Right cardiac atrium (tissue), 5 donors: Measurements from ENCODE around the gene LYZL2. TPM values are rescaled to one million over a fixed set of nuclear protein-coding genes. Genes with fewer than 3 reads are reported as not detected.
"Not testable (repeated sequence)": the region's sequence is repeated elsewhere in the genome, so short reads cannot be mapped to it uniquely, and the experiment has no call there.

Source experiments
- ATAC-seq, 2 donors: fragments of 200-7000 bp; cut with Tn5 transposase; one replicate each; pipeline versions ENCODE4 v1.8.0 to v1.9.1; 2020; ENCODE audit warnings: moderate library complexity in 2 of 2, mild to moderate bottlenecking in 1 of 2
- DNase-seq, 3 donors: peaks; one replicate each; pipeline ENCODE4 v3.0.0-alpha.2; 2020
- H3K27ac ChIP-seq: one replicate; pipeline ENCODE4 v1.5.1; 2013; ENCODE audit warnings: mild to moderate bottlenecking, low read length, control low read depth, moderate library complexity
- H3K27me3 ChIP-seq: one replicate; pipeline ENCODE4 v1.6.1; 2013; ENCODE audit not compliant: control insufficient read depth, insufficient read depth
- H3K4me1 ChIP-seq: one replicate; pipeline ENCODE4 v1.6.1; 2013; ENCODE audit warnings: low read length; ENCODE audit not compliant: control insufficient read depth, insufficient read depth
- H3K4me3 ChIP-seq: one replicate; pipeline ENCODE4 v1.5.1; 2013; ENCODE audit warnings: low read length, control low read depth
- H3K9me3 ChIP-seq: one replicate; pipeline ENCODE4 v1.6.1; 2013; ENCODE audit warnings: low read length; ENCODE audit not compliant: control insufficient read depth
- WGBS: extraction: QIAGEN DNeasy Blood & Tissue Kit; methylation state at CpG from one replicate; pipeline ENCODE4 v1.1.7; 2013; 5-methylcytosine and 5-hydroxymethylcytosine counted together
- intact Hi-C, 4 donors: fragments of 100-400 bp; cut with DNase I; formaldehyde crosslinking; loops; one replicate each; pipeline versions ENCODE4 v1.11.0 to v1.14.0; 2022 to 2023
- polyA plus RNA-seq: library from polyadenylated mRNA; stranded (reverse); fragments of 200-250 nt; gene quantifications from one replicate; pipeline ENCODE4 v1.2.3, GENCODE V29; 2013
- total RNA-seq, 4 donors: library from RNA; stranded (reverse); fragmentation: NEBNext Ultra II Directional; extraction: Animal tissue kit (Norgen Biotek cat#: 25700); gene quantifications; one replicate each; pipeline ENCODE4 v1.2.1, GENCODE V29; 2021
- donor health status: healthy with polysubstance abuse.
- donor health status: DM: no; HTN: yes; CAD: no.
- donor health status: DM: no; HTN: no; CAD: no.
- donor health status: DM: no; HTN: yes; CAD: no; lungs with severe emphysema.
- donor health status: DM: yes; HTN: yes; CAD: no.

Gene LYZL2
- total and polyA plus RNA-seq, 5 donors, result not detected

GRCh38 chr10:30637881-30638467 lies 8.4 kb upstream of the LYZL2 start:
- H3K27ac ChIP-seq, result no peak overlapping the region
- H3K4me3 ChIP-seq, result no peak overlapping the region
- WGBS, result 91% methylated on average over 4 of the region's 4 CpGs
- DNase-seq (no peak), ATAC-seq (no peak)
- peaks cover 4% of the 10 kb centered on the region for H3K4me1 ChIP-seq
- H3K27me3 ChIP-seq, result no peaks in the 10 kb centered on the region
- intact Hi-C loops, result no loop called here
- no peaks in the 10 kb centered on the region for H3K9me3 ChIP-seq

GRCh38 chr10:30631188-30631587 lies 1.6 kb upstream of the LYZL2 start:
- Histone ChIP-seq H3K27ac (no peak overlapping the region), H3K4me3 (no peak overlapping the region), H3K4me1 (no peaks in the 10 kb centered on the region), H3K9me3 (no peaks in the 10 kb centered on the region), H3K27me3 (no peaks in the 10 kb centered on the region)
- intact Hi-C loops, result no loop called here
- ATAC-seq (no peak), DNase-seq (no peak)
- 91% methylated on average over 4 of the region's 4 CpGs for WGBS

GRCh38 chr10:30630571-30630970 lies 1.0 kb upstream of the LYZL2 start:
- WGBS, result 80% methylated on average over 2 of the region's 2 CpGs

GRCh38 chr10:30628576-30628975 lies 977 bp downstream of the LYZL2 start:
- not testable (repeated sequence) for DNase-seq, H3K9me3 ChIP-seq, H3K4me1 ChIP-seq, ATAC-seq, H3K27ac ChIP-seq, H3K4me3 ChIP-seq, H3K27me3 ChIP-seq
- WGBS, result 92% methylated on average over 7 of the region's 7 CpGs
- intact Hi-C loops, result loop anchor here in 1 of 4 donors (10.0 kb wide), 1 partner anchor 1334 kb away; no protein-coding TSS in a partner anchor

More at GRCh38 chr10:30630571-30630970, 1.0 kb upstream of the LYZL2 start:
- Histone ChIP-seq H3K27me3 (no peaks in the 10 kb centered on the region), H3K4me1 (no peaks in the 10 kb centered on the region), H3K27ac (no peak overlapping the region), H3K9me3 (no peaks in the 10 kb centered on the region), H3K4me3 (no peak overlapping the region)
- DNase-seq, result no peak
- intact Hi-C loops, result no loop called here
- ATAC-seq, result no peak

GRCh38 chr10:30626837-30627236 lies 2.7 kb downstream of the LYZL2 start:
- H3K9me3 ChIP-seq, H3K27me3 ChIP-seq, H3K4me3 ChIP-seq, ATAC-seq, DNase-seq, H3K4me1 ChIP-seq, H3K27ac ChIP-seq: not testable (repeated sequence)
- 83% methylated on average over 9 of the region's 11 CpGs for WGBS
- intact Hi-C loops, result loop anchor here in 1 of 4 donors (10.0 kb wide), 1 partner anchor 1332 kb away; no protein-coding TSS in a partner anchor

- H3K4me1 ChIP-seq, ATAC-seq, H3K27ac ChIP-seq, H3K27me3 ChIP-seq, DNase-seq, H3K9me3 ChIP-seq, H3K4me3 ChIP-seq: not testable (repeated sequence)
- WGBS, result 93% methylated on average over 7 of the region's 7 CpGs
- intact Hi-C loops, result loop anchor here in 1 of 4 donors (10.0 kb wide), 1 partner anchor 1331 kb away; no protein-coding TSS in a partner anchor
Observed at GRCh38 chr10:30626196-30626595, 3.4 kb downstream of the LYZL2 start.

- WGBS, result 90% methylated on average over 3 of the region's 3 CpGs
- intact Hi-C loops, result loop anchor here in 1 of 4 donors (10.0 kb wide), 1 partner anchor 1330 kb away; no protein-coding TSS in a partner anchor
Observed at GRCh38 chr10:30625080-30625479, 4.5 kb downstream of the LYZL2 start.

GRCh38 chr10:30619966-30620365 lies 9.6 kb downstream of the LYZL2 start:
- 90% methylated on average over 5 of the region's 5 CpGs for WGBS
- H3K27me3 ChIP-seq, result no peaks in the 10 kb centered on the region
- DNase-seq, result no peak

More at GRCh38 chr10:30625080-30625479, 4.5 kb downstream of the LYZL2 start:
- ATAC-seq (no peak), DNase-seq (no peak)
- H3K27me3 ChIP-seq, result no peaks in the 10 kb centered on the region
- no peaks in the 10 kb centered on the region for H3K9me3 ChIP-seq
- no peak overlapping the region for H3K4me3 ChIP-seq
- no peak overlapping the region for H3K27ac ChIP-seq
- no peaks in the 10 kb centered on the region for H3K4me1 ChIP-seq

GRCh38 chr10:30617070-30617469 lies 12.5 kb downstream of the LYZL2 start:
- ATAC-seq (no peak), DNase-seq (no peak)
- no peaks in the 10 kb centered on the region for H3K9me3 ChIP-seq
- H3K27ac ChIP-seq, result no peak overlapping the region
- WGBS, result 92% methylated on average over 7 of the region's 7 CpGs
- intact Hi-C loops, result no loop called here
- H3K27me3 ChIP-seq, result no peaks in the 10 kb centered on the region
- H3K4me3 ChIP-seq, result no peak overlapping the region
- no peaks in the 10 kb centered on the region for H3K4me1 ChIP-seq

More at GRCh38 chr10:30619966-30620365, 9.6 kb downstream of the LYZL2 start:
- H3K9me3 ChIP-seq, result no peaks in the 10 kb centered on the region
- no peaks in the 10 kb centered on the region for H3K4me1 ChIP-seq
- intact Hi-C loops, result loop anchor here in 1 of 4 donors (10.0 kb wide), 1 partner anchor 1325 kb away; no protein-coding TSS in a partner anchor
- H3K27ac ChIP-seq, result no peak overlapping the region
- no peak overlapping the region for H3K4me3 ChIP-seq
- no peak for ATAC-seq

GRCh38 chr10:30611041-30611440 lies 18.5 kb downstream of the LYZL2 start:
- 90% methylated on average over 8 of the region's 8 CpGs for WGBS
- H3K27ac ChIP-seq, H3K9me3 ChIP-seq, H3K4me3 ChIP-seq, ATAC-seq, DNase-seq, H3K27me3 ChIP-seq, H3K4me1 ChIP-seq, intact Hi-C loops: not testable (repeated sequence)

- WGBS, result 86% methylated on average over 6 of the region's 6 CpGs
- DNase-seq (no peak), ATAC-seq (no peak)
Observed at GRCh38 chr10:30607814-30608213, 21.7 kb downstream of the LYZL2 start.

More at GRCh38 chr10:30607814-30608213, 21.7 kb downstream of the LYZL2 start:
- H3K4me3 ChIP-seq, result no peak overlapping the region
- no peaks in the 10 kb centered on the region for H3K27me3 ChIP-seq
- intact Hi-C loops, result no loop called here
- H3K9me3 ChIP-seq, result no peaks in the 10 kb centered on the region
- no peak overlapping the region for H3K27ac ChIP-seq
- H3K4me1 ChIP-seq, result peaks cover 3% of the 10 kb centered on the region
